ENCODE results near the gene CCDC91. TPM values are rescaled to one million over a fixed set of nuclear protein-coding genes. Genes with fewer than 3 reads are reported as not detected.

The CCDC91 gene
- total RNA-seq, 2 experiments from 2014 or later = 52.9 to 55.3 TPM

GRCh38 chr12:28568118-28568517 lies 377.9 kb downstream of the CCDC91 start:
- Mint-ChIP-seq H3K36me3 (ENCODE audit: low read depth) (peaks cover 13% of the 10 kb centered on the region), H3K4me1 (ENCODE audit: low read depth) (no peaks in the 10 kb centered on the region), H3K9me3 (no peaks in the 10 kb centered on the region), H3K4me3 (no peak overlapping the region), H3K27ac (no peak overlapping the region), H3K27me3 (no peaks in the 10 kb centered on the region)
- no peak for TF ChIP-seq CTCF (IDR thresholded peaks at IDR 0.05)
- CTCF ChIA-PET = no interaction called here
- POLR2A ChIA-PET = no interaction called here
- no peak for ATAC-seq (ENCODE audit: poor library complexity)
- Histone ChIP-seq H3K36me3 (ENCODE audit: insufficient read depth, low read length) (no peaks in the 10 kb centered on the region), H3K9me3 (ENCODE audit: control insufficient read depth in 1 of 2, insufficient read depth in 1 of 2, low read length in 2 of 2) (no peaks in the 10 kb centered on the region), H3K27ac (ENCODE audit: low read depth in 1 of 2, low read length in 2 of 2) (no peak overlapping the region), H3K4me1 (ENCODE audit: insufficient read depth, low read length) (no peaks in the 10 kb centered on the region), H3K4me3 (ENCODE audit: low read length) (no peak overlapping the region), H3K27me3 (ENCODE audit: control insufficient read depth in 1 of 2, insufficient read depth in 2 of 2, low read length in 2 of 2) (no peaks in the 10 kb centered on the region)
- intact Hi-C loops (cut with DNase I, micrococcal nuclease) = no loop called here
- no peak for DNase-seq

- CTCF ChIA-PET = no interaction called here
- ATAC-seq (ENCODE audit: poor library complexity) (no peak), DNase-seq (no peak)
- Mint-ChIP-seq H3K27me3 (no peaks in the 10 kb centered on the region), H3K4me1 (ENCODE audit: low read depth) (no peaks in the 10 kb centered on the region), H3K9me3 (no peaks in the 10 kb centered on the region), H3K4me3 (no peak overlapping the region), H3K36me3 (ENCODE audit: low read depth) (peaks cover 12% of the 10 kb centered on the region), H3K27ac (no peak overlapping the region)
- TF ChIP-seq CTCF (IDR thresholded peaks at IDR 0.05) = no peak
- H3K4me1 ChIP-seq (ENCODE audit: insufficient read depth, low read length) = no peaks in the 10 kb centered on the region
- POLR2A ChIA-PET = no interaction called here
- H3K4me3 ChIP-seq (ENCODE audit: low read length) = no peak overlapping the region
- H3K27ac ChIP-seq (ENCODE audit: low read depth in 1 of 2, low read length in 2 of 2) = no peak overlapping the region
- no peaks in the 10 kb centered on the region for H3K9me3 ChIP-seq (ENCODE audit: control insufficient read depth in 1 of 2, insufficient read depth in 1 of 2, low read length in 2 of 2)
- no peaks in the 10 kb centered on the region for H3K36me3 ChIP-seq (ENCODE audit: insufficient read depth, low read length)
- intact Hi-C loops (cut with DNase I, micrococcal nuclease) = no loop called here
- H3K27me3 ChIP-seq (ENCODE audit: control insufficient read depth in 1 of 2, insufficient read depth in 2 of 2, low read length in 2 of 2) = no peaks in the 10 kb centered on the region
Observed at GRCh38 chr12:28568704-28569103, 378.4 kb downstream of the CCDC91 start.

- Mint-ChIP-seq H3K9me3 (no peaks in the 10 kb centered on the region), H3K4me1 (ENCODE audit: low read depth) (no peaks in the 10 kb centered on the region), H3K4me3 (no peak overlapping the region), H3K36me3 (ENCODE audit: low read depth) (peaks cover 6% of the 10 kb centered on the region), H3K27ac (no peak overlapping the region), H3K27me3 (no peaks in the 10 kb centered on the region)
- H3K27ac ChIP-seq (ENCODE audit: low read depth in 1 of 2, low read length in 2 of 2) = no peak overlapping the region
- TF ChIP-seq CTCF (IDR thresholded peaks at IDR 0.05) = no peak
- intact Hi-C loops (cut with DNase I, micrococcal nuclease) = no loop called here
- ATAC-seq (ENCODE audit: poor library complexity) (no peak), DNase-seq (no peak)
- H3K4me1 ChIP-seq (ENCODE audit: insufficient read depth, low read length) = no peaks in the 10 kb centered on the region
- H3K4me3 ChIP-seq (ENCODE audit: low read length) = no peak overlapping the region
- H3K36me3 ChIP-seq (ENCODE audit: insufficient read depth, low read length) = no peaks in the 10 kb centered on the region
- H3K27me3 ChIP-seq (ENCODE audit: control insufficient read depth in 1 of 2, insufficient read depth in 2 of 2, low read length in 2 of 2) = no peaks in the 10 kb centered on the region
- no peaks in the 10 kb centered on the region for H3K9me3 ChIP-seq (ENCODE audit: control insufficient read depth in 1 of 2, insufficient read depth in 1 of 2, low read length in 2 of 2)
- ChIA-PET POLR2A (no interaction called here), CTCF (no interaction called here)
Observed at GRCh38 chr12:28569698-28570411, 379.6 kb downstream of the CCDC91 start.
